ENCODE results near the gene EPAS1. TPM values are rescaled to one million over a fixed set of nuclear protein-coding genes. Genes with fewer than 3 reads are reported as not detected.

The EPAS1 gene
- total and polyA plus RNA-seq, 8 donors = 190 to 962 (median 244) TPM

DNA sequence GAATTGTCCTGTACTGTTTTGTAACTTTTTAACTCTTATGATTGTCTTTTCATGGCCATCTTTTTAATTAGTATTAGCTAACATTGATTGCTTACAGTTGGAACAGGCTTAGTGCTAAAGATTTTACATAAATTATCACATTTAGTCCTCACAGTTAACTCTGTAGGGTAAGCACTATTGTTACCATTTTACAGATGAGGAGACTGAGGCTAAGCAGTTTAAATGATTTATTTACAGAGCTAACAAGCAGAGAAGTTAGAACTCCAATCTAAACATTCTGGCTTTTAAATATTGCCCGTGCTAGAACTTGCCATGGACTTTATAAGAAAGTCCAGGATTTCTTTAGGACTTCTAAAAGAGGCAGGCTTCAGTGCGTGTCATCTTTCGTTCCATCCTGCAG lies 48.6 kb downstream of the EPAS1 start:
- ATAC-seq = no peak

DNA sequence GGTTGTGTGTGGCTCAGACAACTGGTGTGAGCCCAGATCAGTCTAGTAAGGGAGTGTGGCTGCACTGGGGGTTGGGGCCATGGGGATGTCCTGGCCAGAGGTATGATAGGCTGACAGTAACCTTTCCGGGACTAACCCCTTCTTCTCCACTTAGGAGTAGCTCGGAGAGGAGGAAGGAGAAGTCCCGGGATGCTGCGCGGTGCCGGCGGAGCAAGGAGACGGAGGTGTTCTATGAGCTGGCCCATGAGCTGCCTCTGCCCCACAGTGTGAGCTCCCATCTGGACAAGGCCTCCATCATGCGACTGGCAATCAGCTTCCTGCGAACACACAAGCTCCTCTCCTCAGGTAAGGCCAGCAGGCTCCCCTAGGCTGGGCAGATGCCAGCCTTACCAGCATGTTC lies 49.5 kb downstream of the EPAS1 start:
- TF ChIP-seq, protein P1, sequence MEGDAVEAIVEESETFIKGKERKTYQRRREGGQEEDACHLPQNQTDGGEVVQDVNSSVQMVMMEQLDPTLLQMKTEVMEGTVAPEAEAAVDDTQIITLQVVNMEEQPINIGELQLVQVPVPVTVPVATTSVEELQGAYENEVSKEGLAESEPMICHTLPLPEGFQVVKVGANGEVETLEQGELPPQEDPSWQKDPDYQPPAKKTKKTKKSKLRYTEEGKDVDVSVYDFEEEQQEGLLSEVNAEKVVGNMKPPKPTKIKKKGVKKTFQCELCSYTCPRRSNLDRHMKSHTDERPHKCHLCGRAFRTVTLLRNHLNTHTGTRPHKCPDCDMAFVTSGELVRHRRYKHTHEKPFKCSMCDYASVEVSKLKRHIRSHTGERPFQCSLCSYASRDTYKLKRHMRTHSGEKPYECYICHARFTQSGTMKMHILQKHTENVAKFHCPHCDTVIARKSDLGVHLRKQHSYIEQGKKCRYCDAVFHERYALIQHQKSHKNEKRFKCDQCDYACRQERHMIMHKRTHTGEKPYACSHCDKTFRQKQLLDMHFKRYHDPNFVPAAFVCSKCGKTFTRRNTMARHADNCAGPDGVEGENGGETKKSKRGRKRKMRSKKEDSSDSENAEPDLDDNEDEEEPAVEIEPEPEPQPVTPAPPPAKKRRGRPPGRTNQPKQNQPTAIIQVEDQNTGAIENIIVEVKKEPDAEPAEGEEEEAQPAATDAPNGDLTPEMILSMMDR (IDR thresholded peaks at IDR 0.05) = no peak

More for the DNA sequence above, 48.6 kb downstream of the EPAS1 start:
- no peak for DNase-seq
- Histone ChIP-seq H3K27me3 (no peaks in the 10 kb centered on the region), H3K4me1 (peaks cover 8 to 92% of the 10 kb centered on the region in 2 donors), H3K27ac (no peak overlapping the region), H3K36me3 (peaks cover 0 to 36% of the 10 kb centered on the region in 2 donors), H3K9me3 (no peaks in the 10 kb centered on the region), H3K4me3 (no peak overlapping the region)
- TF ChIP-seq, protein P1 (IDR thresholded peaks at IDR 0.05) = no peak
- intact Hi-C loops (cut with DNase I) = no loop called here

DNA sequence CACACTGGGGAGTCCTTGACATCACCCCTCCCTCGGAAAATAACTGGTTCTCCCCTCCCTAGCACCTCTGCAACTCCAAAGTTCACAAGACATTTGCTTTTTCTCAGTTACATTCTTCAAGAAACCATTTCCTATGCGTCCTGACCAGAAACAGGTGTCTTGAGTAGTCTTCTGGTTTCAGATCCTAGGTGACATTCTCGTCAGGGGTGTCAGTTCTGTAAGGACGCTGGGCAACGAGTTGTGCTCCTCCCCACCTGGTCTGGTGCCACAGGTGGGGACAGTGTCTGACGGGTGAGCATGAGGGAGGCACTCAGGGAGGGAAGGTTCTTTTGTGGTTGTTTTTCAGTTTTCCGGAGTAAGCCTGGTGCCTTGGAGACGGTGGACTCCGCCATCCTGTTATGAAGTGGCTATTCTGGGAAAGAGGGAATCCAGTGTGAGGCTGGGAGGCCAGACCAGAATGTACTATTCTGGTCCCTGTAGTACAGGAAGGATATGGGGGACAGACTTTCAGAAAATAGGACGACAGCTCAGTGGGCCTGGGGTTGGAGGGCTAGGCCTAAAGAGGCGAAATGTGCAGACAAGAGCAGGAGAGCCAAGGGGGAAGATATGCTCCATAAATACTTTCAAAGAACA lies 50.6 kb downstream of the EPAS1 start:
- intact Hi-C loops (cut with DNase I) = no loop called here
- no peaks in the 10 kb centered on the region for H3K27me3 ChIP-seq
- H3K4me1 ChIP-seq = peaks cover 8 to 93% of the 10 kb centered on the region in 2 donors
- no peaks in the 10 kb centered on the region for H3K9me3 ChIP-seq
- TF ChIP-seq, protein P1 (IDR thresholded peaks at IDR 0.05) = no peak
- H3K36me3 ChIP-seq = peaks cover 0 to 45% of the 10 kb centered on the region in 2 donors
- DNase-seq (no peak), ATAC-seq (no peak)
- no peak overlapping the region for H3K4me3 ChIP-seq
- H3K27ac ChIP-seq = peak overlapping the region in 1 of 2 donors; percentile 57

More for the DNA sequence above, 49.5 kb downstream of the EPAS1 start:
- intact Hi-C loops (cut with DNase I) = no loop called here
- Histone ChIP-seq H3K27me3 (no peaks in the 10 kb centered on the region), H3K4me1 (peaks cover 8 to 93% of the 10 kb centered on the region in 2 donors), H3K36me3 (peaks cover 0 to 45% of the 10 kb centered on the region in 2 donors), H3K27ac (peak overlapping the region in 1 of 2 donors; percentile 57), H3K4me3 (no peak overlapping the region), H3K9me3 (no peaks in the 10 kb centered on the region)
- no peak for ATAC-seq
- DNase-seq = peak in 1 of 4 donors; percentile 75

DNA sequence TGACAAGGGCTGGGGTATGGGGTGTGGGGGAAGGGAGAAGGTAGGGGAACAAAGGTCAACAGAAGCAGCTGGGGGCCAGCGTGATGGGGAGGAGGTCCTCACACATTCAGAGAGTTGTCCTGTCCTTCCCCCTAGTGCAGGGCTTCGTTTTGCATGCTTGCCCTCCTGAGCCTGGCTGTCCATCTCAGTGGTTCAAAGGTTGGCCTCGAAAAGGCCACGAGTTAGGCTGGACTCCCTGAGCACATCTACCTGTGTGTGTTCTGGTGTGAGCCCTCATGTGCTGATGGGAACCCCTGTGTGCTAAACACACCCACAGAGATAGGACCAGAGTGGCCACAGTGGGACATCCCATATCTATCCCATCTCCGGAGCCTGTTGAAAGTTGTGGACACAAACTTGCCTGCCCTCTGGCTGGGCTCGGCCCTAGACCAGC lies 51.9 kb downstream of the EPAS1 start:
- Histone ChIP-seq H3K27me3 (no peaks in the 10 kb centered on the region), H3K36me3 (peaks cover 0 to 51% of the 10 kb centered on the region in 2 donors), H3K27ac (peak overlapping the region in 1 of 2 donors; percentile 58), H3K9me3 (no peaks in the 10 kb centered on the region), H3K4me1 (peaks cover 5 to 95% of the 10 kb centered on the region in 2 donors), H3K4me3 (no peak overlapping the region)
- TF ChIP-seq, protein P1 (IDR thresholded peaks at IDR 0.05) = no peak
- ATAC-seq = no peak
- intact Hi-C loops (cut with DNase I) = no loop called here
- no peak for DNase-seq

DNA sequence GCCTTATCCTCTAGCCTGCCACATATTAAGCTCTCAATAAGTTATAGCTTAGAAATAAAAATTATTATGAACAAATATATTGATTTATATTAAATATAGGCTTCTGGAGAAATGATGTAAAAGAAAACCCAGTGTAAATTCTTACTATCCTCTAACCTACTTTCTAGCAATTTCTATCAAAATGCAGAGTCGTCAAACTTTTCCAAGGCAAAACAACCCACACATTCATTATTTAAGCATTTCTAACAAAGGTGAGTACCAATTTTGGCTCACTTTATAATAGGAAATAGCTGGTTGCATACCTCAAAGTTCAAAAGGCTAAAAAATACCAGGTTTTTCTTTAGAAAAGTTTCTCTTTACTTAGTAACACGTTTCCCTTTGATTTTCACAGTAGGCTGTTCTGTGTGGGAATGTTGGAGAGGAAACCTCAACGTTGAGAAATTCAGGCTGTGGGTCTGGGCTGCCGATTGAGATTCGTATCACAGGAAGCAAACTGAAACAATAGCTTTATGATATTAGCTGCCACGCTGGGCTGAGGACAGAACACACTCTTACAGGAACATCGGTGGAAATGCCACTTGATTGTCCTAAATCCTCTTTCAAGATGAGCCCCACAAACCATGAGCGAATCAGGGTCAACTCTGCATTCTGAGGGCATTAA lies 53.0 kb downstream of the EPAS1 start:
- DNase-seq = no peak
- peaks cover 0 to 85% of the 10 kb centered on the region in 2 donors for H3K4me1 ChIP-seq
- no peaks in the 10 kb centered on the region for H3K27me3 ChIP-seq
- no peak overlapping the region for H3K4me3 ChIP-seq
- H3K27ac ChIP-seq = peak overlapping the region; percentile 58 to 60
- TF ChIP-seq, protein P1 (IDR thresholded peaks at IDR 0.05) = no peak
- H3K36me3 ChIP-seq = peaks cover 0 to 59% of the 10 kb centered on the region in 2 donors
- intact Hi-C loops (cut with DNase I) = loop anchor here in 1 of 2 donors (10.0 kb wide), 1 partner anchor 45 kb away; no protein-coding TSS in a partner anchor
- H3K9me3 ChIP-seq = no peaks in the 10 kb centered on the region
- no peak for ATAC-seq
